A549 treated with AZD9567 at 1 μM for 4 hours (cell line): ENCODE data around the gene ELFN1. TPM values are rescaled to one million over a fixed set of nuclear protein-coding genes. Genes with fewer than 3 reads are reported as not detected.

Experiments used
- total RNA-seq: library from RNA; stranded (reverse); fragments of 200-300 nt; extraction: Qiagen RNA extraction; gene quantifications from 5 replicates; pipeline ENCODE4 v1.2.3, GENCODE V29; 2022; ENCODE audit not compliant: insufficient read depth

The ELFN1 gene
- total RNA-seq = 0.30 to 0.38 TPM (median 0.31 TPM) in 4 of 5 replicates, not detected in the other

GRCh38 chr7:1669954-1670893, at the start of gene ELFN1:
Gene ELFN1 (plus strand): TSS chr7:1670277. CDS start chr7:1744597, 74,320 bp downstream.

Other genes starting within 250 kb of the ELFN1 start
- gene MICALL2, start 210.8 kb upstream of the ELFN1 start, total RNA-seq = 20.5 to 33.2 TPM (median 31.2 TPM) in 5 replicates
- 53.5 to 61.1 TPM (median 58.0 TPM) in 5 replicates for gene INTS1, start 165.9 kb upstream of the ELFN1 start, total RNA-seq
- 29.6 to 76.3 TPM (median 61.9 TPM) in 5 replicates for gene MAFK, start 139.6 kb upstream of the ELFN1 start, total RNA-seq
- gene TMEM184A, start 114.1 kb upstream of the ELFN1 start, total RNA-seq = 5.8 to 8.4 TPM (median 8.3 TPM) in 5 replicates
- 45.3 to 96.7 TPM (median 91.3 TPM) in 5 replicates for gene PSMG3, start 100.2 kb upstream of the ELFN1 start, total RNA-seq